Measurements from ENCODE around the gene PNKP. TPM values are rescaled to one million over a fixed set of nuclear protein-coding genes. Genes with fewer than 3 reads are reported as not detected.

The PNKP gene
- total RNA-seq, 4 donors from 2014 or later: 47.7 to 104 (median 77.7) TPM

DNA sequence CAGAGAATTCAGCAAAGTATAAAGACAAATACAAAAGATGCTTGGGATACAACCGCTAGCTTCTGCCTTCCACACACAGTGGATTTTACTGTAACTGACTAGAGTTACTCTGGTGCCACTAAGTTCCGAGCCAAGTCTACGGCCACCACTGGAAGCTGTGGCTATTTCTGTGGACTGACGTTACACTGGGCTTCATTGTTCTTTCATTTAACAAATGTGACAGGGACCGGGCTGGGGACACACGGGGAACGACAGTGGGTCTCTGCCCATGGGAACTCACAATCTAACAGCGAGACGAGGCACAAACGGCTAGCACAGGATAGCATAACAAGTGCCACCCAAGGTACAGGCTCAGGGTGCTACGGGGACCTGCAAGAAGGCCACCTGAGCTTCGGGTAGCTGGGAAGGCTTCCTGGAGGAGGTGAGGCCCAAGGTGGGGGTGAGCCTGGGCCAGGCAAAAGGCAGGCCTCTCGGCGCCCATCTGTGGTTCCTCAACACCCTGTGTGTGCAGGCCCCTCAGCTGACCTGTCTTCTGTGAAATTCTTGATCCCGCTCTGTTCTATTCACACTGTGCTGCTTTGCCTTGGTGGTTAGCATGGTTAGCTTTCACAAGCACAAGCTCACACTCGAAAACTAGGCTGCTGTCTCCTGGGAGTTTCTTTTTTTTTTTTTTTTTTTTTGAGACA, 39.6 kb upstream of the PNKP start:
- no peak for DNase-seq
- Histone ChIP-seq H3K4me3 (no peak overlapping the region), H3K9me3 (no peaks in the 10 kb centered on the region), H3K27me3 (no peaks in the 10 kb centered on the region), H3K4me1 (peaks cover 0 to 4% of the 10 kb centered on the region in 2 donors), H3K27ac (no peak overlapping the region), H3K36me3 (no peaks in the 10 kb centered on the region)
- intact Hi-C loops (cut with DNase I; ENCODE audit: low total_unique reads): no loop called here
- TF ChIP-seq, protein P1, sequence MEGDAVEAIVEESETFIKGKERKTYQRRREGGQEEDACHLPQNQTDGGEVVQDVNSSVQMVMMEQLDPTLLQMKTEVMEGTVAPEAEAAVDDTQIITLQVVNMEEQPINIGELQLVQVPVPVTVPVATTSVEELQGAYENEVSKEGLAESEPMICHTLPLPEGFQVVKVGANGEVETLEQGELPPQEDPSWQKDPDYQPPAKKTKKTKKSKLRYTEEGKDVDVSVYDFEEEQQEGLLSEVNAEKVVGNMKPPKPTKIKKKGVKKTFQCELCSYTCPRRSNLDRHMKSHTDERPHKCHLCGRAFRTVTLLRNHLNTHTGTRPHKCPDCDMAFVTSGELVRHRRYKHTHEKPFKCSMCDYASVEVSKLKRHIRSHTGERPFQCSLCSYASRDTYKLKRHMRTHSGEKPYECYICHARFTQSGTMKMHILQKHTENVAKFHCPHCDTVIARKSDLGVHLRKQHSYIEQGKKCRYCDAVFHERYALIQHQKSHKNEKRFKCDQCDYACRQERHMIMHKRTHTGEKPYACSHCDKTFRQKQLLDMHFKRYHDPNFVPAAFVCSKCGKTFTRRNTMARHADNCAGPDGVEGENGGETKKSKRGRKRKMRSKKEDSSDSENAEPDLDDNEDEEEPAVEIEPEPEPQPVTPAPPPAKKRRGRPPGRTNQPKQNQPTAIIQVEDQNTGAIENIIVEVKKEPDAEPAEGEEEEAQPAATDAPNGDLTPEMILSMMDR (IDR thresholded peaks at IDR 0.05): no peak
- no peak for TF ChIP-seq POLR2A (IDR thresholded peaks at IDR 0.05)

DNA sequence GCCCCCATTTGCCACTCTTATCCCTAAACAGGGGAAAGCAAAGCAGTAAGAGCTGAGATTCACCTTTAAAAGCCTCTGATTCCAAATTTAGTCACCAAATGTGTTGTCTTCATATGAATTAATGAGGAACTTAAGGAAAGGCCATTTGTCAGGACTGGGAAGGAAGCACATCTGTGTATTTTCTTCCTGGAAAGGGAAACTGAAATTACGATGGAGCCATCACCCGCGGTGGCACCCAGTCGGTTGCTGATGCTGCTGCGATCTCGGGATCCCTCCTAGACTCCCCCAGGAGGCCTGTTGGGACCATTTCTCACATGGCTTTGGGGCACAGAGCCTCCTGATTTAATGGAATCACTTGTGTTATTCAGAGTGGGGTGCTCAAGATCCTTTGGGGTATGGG, 36.8 kb upstream of the PNKP start:
- TF ChIP-seq POLR2A (IDR thresholded peaks at IDR 0.05): no peak
- TF ChIP-seq, protein P1 (IDR thresholded peaks at IDR 0.05): no peak
- Histone ChIP-seq H3K4me1 (no peaks in the 10 kb centered on the region), H3K9me3 (no peaks in the 10 kb centered on the region), H3K4me3 (no peak overlapping the region), H3K27me3 (no peaks in the 10 kb centered on the region), H3K36me3 (no peaks in the 10 kb centered on the region), H3K27ac (no peak overlapping the region)
- DNase-seq: no peak
- intact Hi-C loops (cut with DNase I; ENCODE audit: low total_unique reads): no loop called here

DNA sequence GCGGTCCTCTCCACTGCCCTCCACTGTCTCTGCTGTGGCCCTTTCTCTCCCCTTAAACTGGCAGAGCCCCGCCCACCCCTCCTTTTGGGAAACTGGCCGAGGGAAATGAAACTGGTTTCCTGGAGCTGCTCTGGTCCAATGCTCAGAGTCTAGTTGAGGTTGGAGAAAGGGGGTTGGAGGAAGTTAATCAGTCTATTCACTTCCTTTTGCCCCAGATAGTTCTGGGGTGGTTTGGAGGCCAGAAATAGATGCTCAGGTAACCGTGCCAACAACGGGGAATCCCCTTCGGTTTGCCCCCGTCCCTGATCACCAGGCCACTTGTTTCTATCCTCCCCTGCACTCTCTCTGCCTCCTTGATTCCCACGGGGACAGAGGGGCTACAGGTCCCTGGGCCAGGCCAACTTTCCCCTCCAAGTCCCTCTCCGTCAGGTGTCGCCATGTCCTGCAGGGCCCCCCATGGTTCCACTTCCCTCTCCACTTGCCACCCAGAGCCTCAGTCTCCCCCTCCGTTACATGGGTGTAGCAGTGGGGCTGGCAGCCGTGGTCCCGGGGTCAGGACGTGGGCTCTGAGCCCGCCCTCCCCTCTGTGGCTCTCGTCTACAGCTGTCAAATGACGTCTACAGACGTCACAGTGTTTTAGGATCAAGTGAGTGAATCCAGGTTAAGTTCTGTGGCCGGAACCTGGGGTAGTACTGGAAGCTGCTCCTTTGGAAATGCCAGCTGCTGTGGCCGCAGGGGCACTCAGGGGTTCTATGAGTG, 29.7 kb upstream of the PNKP start, which contains the start of gene IL4I1:
Gene IL4I1 (minus strand): TSS at position 25 of the 759 bp plus-strand sequence. CDS start 727 bp downstream, outside the sequence.
- intact Hi-C loops (cut with DNase I; ENCODE audit: low total_unique reads): no loop called here
- Histone ChIP-seq H3K27me3 (no peaks in the 10 kb centered on the region), H3K4me3 (no peak within 1 kb of the TSS), H3K4me1 (no peaks in the 10 kb centered on the region), H3K36me3 (no peaks in the 10 kb centered on the region), H3K9me3 (no peaks in the 10 kb centered on the region), H3K27ac (peak within 1 kb of the TSS; percentile 66 to 68)
- TF ChIP-seq, protein P1 (IDR thresholded peaks at IDR 0.05): no peak
- no peak for TF ChIP-seq POLR2A (IDR thresholded peaks at IDR 0.05)
- no peak for DNase-seq

DNA sequence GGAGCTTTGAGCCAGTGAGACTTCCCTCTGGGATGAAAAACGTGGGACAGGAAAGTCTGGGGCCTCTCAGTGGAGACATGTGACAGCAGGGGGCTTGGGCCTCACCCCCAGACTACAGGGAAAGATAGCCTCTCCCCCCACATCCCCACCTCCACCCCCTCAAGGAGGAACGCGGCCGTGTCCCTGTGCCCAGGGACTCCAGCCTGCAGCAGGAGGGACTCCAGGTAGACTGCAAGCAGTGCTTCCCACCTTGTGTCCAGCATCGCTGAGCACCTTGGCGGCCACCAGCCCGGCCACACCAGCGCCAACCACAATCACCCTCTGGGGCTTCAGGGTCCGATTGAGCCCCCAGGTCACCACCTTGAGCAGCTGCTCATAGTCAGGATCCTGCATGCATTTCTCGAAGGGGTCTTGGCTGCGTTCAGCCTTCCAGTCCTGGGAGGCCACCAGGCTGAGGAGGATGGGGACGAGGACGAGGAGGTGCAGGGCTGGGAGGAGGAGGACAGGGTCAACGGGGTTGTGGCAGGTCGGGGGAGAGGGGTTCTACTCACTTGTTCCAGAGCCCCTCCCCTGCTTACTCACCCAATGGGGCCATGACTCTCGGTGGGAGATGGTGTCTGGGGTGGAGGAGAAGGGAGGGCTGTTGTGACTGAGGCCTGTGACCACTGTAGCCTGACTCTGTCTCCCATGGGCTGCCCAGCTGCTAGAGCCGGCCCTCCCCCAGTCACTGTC, 28.4 kb upstream of the PNKP start:
- TF ChIP-seq, protein P1 (IDR thresholded peaks at IDR 0.05): no peak
- TF ChIP-seq POLR2A (IDR thresholded peaks at IDR 0.05): no peak
- no peaks in the 10 kb centered on the region for H3K36me3 ChIP-seq
- no peaks in the 10 kb centered on the region for H3K4me1 ChIP-seq
- DNase-seq: no peak
- intact Hi-C loops (cut with DNase I; ENCODE audit: low total_unique reads): no loop called here
- H3K27ac ChIP-seq: no peak overlapping the region
- no peak overlapping the region for H3K4me3 ChIP-seq
- H3K9me3 ChIP-seq: no peaks in the 10 kb centered on the region
- no peaks in the 10 kb centered on the region for H3K27me3 ChIP-seq
